ENCODE results near the gene CTNNBIP1. TPM values are rescaled to one million over a fixed set of nuclear protein-coding genes. Genes with fewer than 3 reads are reported as not detected.

The CTNNBIP1 gene
- polyA plus RNA-seq, 3 donors = 26.2 to 26.8 (median 26.3) TPM

DNA sequence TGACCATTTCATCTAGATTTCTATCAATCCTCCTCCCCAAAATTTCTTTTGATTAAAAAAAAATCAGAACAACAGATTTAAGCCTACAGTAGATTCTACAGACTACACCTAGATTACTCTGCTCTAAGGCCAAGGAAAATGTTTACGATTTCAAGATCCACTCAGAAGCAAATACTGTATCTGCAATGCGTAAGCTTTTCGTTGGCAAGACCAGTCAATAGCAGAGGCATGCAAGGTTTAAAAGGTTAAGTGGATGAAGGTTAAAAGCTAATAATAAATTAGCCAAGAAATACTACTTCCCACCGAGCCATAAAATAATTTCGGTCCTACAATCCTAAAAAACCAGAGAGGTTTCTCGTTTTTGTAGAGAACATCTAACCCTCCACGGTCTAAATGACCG, 87.6 kb downstream of the CTNNBIP1 start:
- H3K9ac ChIP-seq (ENCODE audit: insufficient read depth, low read length, poor library complexity, severe bottlenecking) = peak overlapping the region; percentile 69
- peak overlapping the region; percentile 96 to 97 for H3K4me3 Mint-ChIP-seq
- peaks cover 45% of the 10 kb centered on the region for H3K4me1 Mint-ChIP-seq
- intact Hi-C loops (cut with micrococcal nuclease) = no loop called here
- H3K36me3 ChIP-seq (replicated peaks in 1 of 2; ENCODE audit: control insufficient read depth in 1 of 2, insufficient read depth in 2 of 2, low read length in 2 of 2) = no peaks in the 10 kb centered on the region
- H3K27me3 ChIP-seq (ENCODE audit: control insufficient read depth in 2 of 2, insufficient read depth in 2 of 2, low read length in 2 of 2) = no peaks in the 10 kb centered on the region
- peak overlapping the region in 4 of 7 donors; percentile 2 to 67 (median 35) for H3K27ac Mint-ChIP-seq
- H3K27me3 Mint-ChIP-seq (ENCODE audit: low read depth in 3 of 3) = peaks cover 0 to 8% (median 8%) of the 10 kb centered on the region in 3 donors
- peak overlapping the region; percentile 79 for H2AFZ ChIP-seq (ENCODE audit: insufficient read depth, low read depth, low read length, poor library complexity, severe bottlenecking)
- H3K36me3 Mint-ChIP-seq = peaks cover 0 to 2% of the 10 kb centered on the region in 2 donors
- no peak for DNase-seq
- no peaks in the 10 kb centered on the region for H3K9me3 ChIP-seq (replicated peaks in 1 of 2; ENCODE audit: control insufficient read depth in 1 of 2, insufficient read depth in 1 of 2, low read length in 2 of 2)
- peak overlapping the region; percentile 62 to 80 (median 78) for H3K4me3 ChIP-seq (replicated peaks in 1 of 3; ENCODE audit: low read depth in 2 of 3, low read length in 3 of 3)
- peaks cover 48% of the 10 kb centered on the region for H3K79me2 ChIP-seq (ENCODE audit: insufficient read depth, low read length)
- H3K27ac ChIP-seq (ENCODE audit: low read depth in 1 of 2, low read length in 2 of 2) = no peak overlapping the region
- H3K4me1 ChIP-seq (ENCODE audit: control insufficient read depth in 1 of 2, insufficient read depth in 2 of 2, low read length in 2 of 2) = peaks cover 34 to 41% of the 10 kb centered on the region in 2 donors
- 0% methylated on average over 3 of the region's 8 CpGs for WGBS (ENCODE audit: insufficient coverage)
- TF ChIP-seq, protein P1, sequence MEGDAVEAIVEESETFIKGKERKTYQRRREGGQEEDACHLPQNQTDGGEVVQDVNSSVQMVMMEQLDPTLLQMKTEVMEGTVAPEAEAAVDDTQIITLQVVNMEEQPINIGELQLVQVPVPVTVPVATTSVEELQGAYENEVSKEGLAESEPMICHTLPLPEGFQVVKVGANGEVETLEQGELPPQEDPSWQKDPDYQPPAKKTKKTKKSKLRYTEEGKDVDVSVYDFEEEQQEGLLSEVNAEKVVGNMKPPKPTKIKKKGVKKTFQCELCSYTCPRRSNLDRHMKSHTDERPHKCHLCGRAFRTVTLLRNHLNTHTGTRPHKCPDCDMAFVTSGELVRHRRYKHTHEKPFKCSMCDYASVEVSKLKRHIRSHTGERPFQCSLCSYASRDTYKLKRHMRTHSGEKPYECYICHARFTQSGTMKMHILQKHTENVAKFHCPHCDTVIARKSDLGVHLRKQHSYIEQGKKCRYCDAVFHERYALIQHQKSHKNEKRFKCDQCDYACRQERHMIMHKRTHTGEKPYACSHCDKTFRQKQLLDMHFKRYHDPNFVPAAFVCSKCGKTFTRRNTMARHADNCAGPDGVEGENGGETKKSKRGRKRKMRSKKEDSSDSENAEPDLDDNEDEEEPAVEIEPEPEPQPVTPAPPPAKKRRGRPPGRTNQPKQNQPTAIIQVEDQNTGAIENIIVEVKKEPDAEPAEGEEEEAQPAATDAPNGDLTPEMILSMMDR (IDR thresholded peaks at IDR 0.05) = no peak
- H3K9me3 Mint-ChIP-seq = peaks cover 0 to 2% (median 0%) of the 10 kb centered on the region in 7 donors
- H4K20me1 ChIP-seq (ENCODE audit: insufficient read depth, low read length) = no peaks in the 10 kb centered on the region
- peak overlapping the region; percentile 84 for H3K4me2 ChIP-seq (replicated peaks; ENCODE audit: extremely low read depth, low read length, poor library complexity, severe bottlenecking)

DNA sequence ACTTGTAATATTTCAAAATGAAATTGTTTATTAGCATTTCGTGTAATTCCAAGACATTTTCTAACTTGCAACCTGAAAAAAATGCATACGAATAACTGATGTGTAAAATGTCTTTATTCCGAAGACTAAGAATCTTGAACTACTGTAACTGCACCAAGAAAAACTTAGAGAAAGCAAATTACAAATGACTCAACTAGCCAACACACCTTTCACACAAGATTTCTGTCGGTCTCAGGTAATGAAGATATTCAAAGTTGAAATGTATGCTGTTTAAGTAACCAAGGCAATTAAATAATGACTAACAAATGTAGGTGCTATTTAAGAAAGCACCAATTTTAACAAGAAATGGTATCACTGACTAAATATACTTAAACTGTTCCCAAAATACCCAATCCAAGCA, 88.4 kb downstream of the CTNNBIP1 start:
- Histone ChIP-seq H3K9me3 (replicated peaks in 1 of 2; ENCODE audit: control insufficient read depth in 1 of 2, insufficient read depth in 1 of 2, low read length in 2 of 2) (no peaks in the 10 kb centered on the region), H4K20me1 (ENCODE audit: insufficient read depth, low read length) (no peaks in the 10 kb centered on the region), H3K9ac (ENCODE audit: insufficient read depth, low read length, poor library complexity, severe bottlenecking) (no peak overlapping the region), H3K4me1 (ENCODE audit: control insufficient read depth in 1 of 2, insufficient read depth in 2 of 2, low read length in 2 of 2) (peaks cover 34 to 41% of the 10 kb centered on the region in 2 donors), H3K79me2 (ENCODE audit: insufficient read depth, low read length) (peaks cover 52% of the 10 kb centered on the region), H2AFZ (ENCODE audit: insufficient read depth, low read depth, low read length, poor library complexity, severe bottlenecking) (no peak overlapping the region), H3K27me3 (ENCODE audit: control insufficient read depth in 2 of 2, insufficient read depth in 2 of 2, low read length in 2 of 2) (no peaks in the 10 kb centered on the region), H3K4me3 (replicated peaks in 1 of 3; ENCODE audit: low read depth in 2 of 3, low read length in 3 of 3) (no peak overlapping the region), H3K36me3 (replicated peaks in 1 of 2; ENCODE audit: control insufficient read depth in 1 of 2, insufficient read depth in 2 of 2, low read length in 2 of 2) (no peaks in the 10 kb centered on the region), H3K27ac (ENCODE audit: low read depth in 1 of 2, low read length in 2 of 2) (no peak overlapping the region), H3K4me2 (replicated peaks; ENCODE audit: extremely low read depth, low read length, poor library complexity, severe bottlenecking) (peak overlapping the region; percentile 84)
- Mint-ChIP-seq H3K27ac (no peak overlapping the region), H3K4me3 (no peak overlapping the region), H3K36me3 (peaks cover 2 to 3% of the 10 kb centered on the region in 2 donors), H3K9me3 (peaks cover 0 to 2% (median 0%) of the 10 kb centered on the region in 7 donors), H3K4me1 (peaks cover 43% of the 10 kb centered on the region), H3K27me3 (ENCODE audit: low read depth in 3 of 3) (peaks cover 0 to 5% (median 3%) of the 10 kb centered on the region in 3 donors)
- intact Hi-C loops (cut with micrococcal nuclease) = no loop called here
- no CpG with 5 or more reads among the region's 4 CpGs for WGBS (ENCODE audit: insufficient coverage)
- no peak for DNase-seq
- TF ChIP-seq, protein P1 (IDR thresholded peaks at IDR 0.05) = no peak

All from CD14-positive monocyte (primary cell).